ENCODE measurements around the gene KRT13. TPM values are rescaled to one million over a fixed set of nuclear protein-coding genes. Genes with fewer than 3 reads are reported as not detected.

Gene KRT13
- total and polyA plus RNA-seq, 9 of the 15 experiments (the other 6 are each of a cell fraction or from before 2014, with no cell fraction given), result 0.11 to 1.1 (median 0.24) TPM; not detected in 3

DNA sequence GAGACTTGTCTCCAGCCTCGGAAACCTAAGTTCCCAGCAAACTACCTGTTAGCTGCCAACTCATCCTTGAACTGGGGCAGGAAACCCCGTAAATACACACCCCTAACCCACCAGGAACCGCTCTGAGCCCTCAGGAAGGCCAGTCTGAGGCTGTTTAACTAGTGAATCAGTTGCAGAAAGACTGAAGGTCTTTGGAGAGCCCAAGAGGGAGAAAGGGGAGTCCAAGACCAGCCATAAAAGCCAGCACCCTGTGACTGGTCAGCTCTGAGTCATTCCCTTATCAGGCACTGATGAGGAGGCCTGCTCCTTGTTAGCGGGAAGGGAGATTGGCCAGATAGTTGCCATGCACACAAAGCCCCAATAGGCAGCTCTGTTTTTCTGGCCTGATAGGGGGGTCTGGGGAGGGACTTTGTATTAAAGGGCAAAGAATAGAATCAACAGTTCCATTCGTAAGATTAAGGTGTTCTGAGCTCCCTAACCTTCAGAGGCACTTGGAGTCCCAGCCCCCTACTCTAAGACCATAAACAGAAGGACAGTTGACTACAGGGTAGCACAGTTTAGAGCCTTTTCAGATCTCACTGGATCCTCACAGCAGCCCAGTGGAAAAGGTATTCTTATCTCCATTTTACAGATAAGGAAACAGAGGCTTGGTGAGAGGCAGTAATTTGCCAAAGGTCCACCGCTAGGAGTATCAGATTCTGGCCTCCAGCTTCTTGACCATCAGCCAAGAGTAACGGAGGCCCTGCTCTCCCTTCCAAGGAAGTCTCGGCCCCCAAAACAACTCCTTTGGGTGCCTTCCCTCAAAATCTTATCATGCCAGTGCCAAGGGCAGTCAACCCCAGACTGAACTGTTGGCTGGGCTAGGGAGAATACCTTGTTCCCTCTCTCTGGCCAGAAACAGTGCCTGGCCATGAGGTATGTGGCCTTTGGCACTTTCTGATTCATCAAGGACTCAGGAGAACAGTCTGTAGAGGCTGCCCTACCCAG lies 24.9 kb upstream of the KRT13 start (continued):
- TF ChIP-seq MLLT1 (IDR thresholded peaks at IDR 0.05), result peak in 1 of 2 experiments; percentile 11; a peak in 1 of 4 replicates
- TF ChIP-seq TBL1XR1 (IDR thresholded peaks at IDR 0.05; ENCODE audit: low read length in 2 of 2), result peak in 1 of 2 experiments; percentile 85; a peak in 2 of 4 replicates
- TF ChIP-seq DIDO1 (tag; IDR thresholded peaks at IDR 0.05; ENCODE audit: low read depth), result no peak
- TF ChIP-seq PTBP1 (IDR thresholded peaks at IDR 0.05; ENCODE audit: low read depth, low read length), result 0 out of 2 replicates have a peak, but pooled peaks have one; percentile 20
- no peak for TF ChIP-seq TGIF2 (CRISPR knock-in tag; IDR thresholded peaks at IDR 0.05)
- no peak for TF ChIP-seq ZNF764 (CRISPR knock-in tag; IDR thresholded peaks at IDR 0.05; ENCODE audit: low read depth)
- TF ChIP-seq ZNF707 (CRISPR knock-in tag; conservative IDR thresholded peaks at IDR 0.05), result peak; percentile 15; the same call in 1 of the 2 replicates
- peak; percentile 33; the same call in 1 of the 2 replicates for TF ChIP-seq GMEB1 (CRISPR knock-in tag; IDR thresholded peaks at IDR 0.05)
- peak; percentile 97 for TF ChIP-seq ATF3 (IDR thresholded peaks at IDR 0.05)
- TF ChIP-seq ATF3 (CRISPR knock-in tag; conservative IDR thresholded peaks at IDR 0.05), result no peak; the same call in 1 of the 2 replicates
- TF ChIP-seq, protein P1, sequence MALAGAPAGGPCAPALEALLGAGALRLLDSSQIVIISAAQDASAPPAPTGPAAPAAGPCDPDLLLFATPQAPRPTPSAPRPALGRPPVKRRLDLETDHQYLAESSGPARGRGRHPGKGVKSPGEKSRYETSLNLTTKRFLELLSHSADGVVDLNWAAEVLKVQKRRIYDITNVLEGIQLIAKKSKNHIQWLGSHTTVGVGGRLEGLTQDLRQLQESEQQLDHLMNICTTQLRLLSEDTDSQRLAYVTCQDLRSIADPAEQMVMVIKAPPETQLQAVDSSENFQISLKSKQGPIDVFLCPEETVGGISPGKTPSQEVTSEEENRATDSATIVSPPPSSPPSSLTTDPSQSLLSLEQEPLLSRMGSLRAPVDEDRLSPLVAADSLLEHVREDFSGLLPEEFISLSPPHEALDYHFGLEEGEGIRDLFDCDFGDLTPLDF (CRISPR knock-in tag; IDR thresholded peaks at IDR 0.05), result no peak; the same call in 1 of the 2 replicates
- TF ChIP-seq MTF1 (CRISPR knock-in tag; IDR thresholded peaks at IDR 0.05; ENCODE audit: borderline replicate concordance), result peak; percentile 29; the same call in 1 of the 2 replicates
- 0 out of 2 replicates have a peak, but pooled peaks have one; percentile 29 for TF ChIP-seq NBN (IDR thresholded peaks at IDR 0.05; ENCODE audit: low read depth)
- peak; percentile 72 for TF ChIP-seq RBM25 (IDR thresholded peaks at IDR 0.05; ENCODE audit: low read depth, low read length, severe bottlenecking)
- no peak for TF ChIP-seq FIP1L1 (IDR thresholded peaks at IDR 0.05; ENCODE audit: low read depth, low read length, poor library complexity, severe bottlenecking)
- TF ChIP-seq MXI1 (IDR thresholded peaks at IDR 0.05; ENCODE audit: low read depth, low read length), result peak; percentile 77
- TF ChIP-seq BCOR (IDR thresholded peaks at IDR 0.05), result peak; percentile 82; the same call in 1 of the 2 replicates
- TF ChIP-seq SMARCA4 (IDR thresholded peaks at IDR 0.05), result peak; percentile 99
- TF ChIP-seq LARP7 (IDR thresholded peaks at IDR 0.05), result no peak
- peak; percentile 21 for TF ChIP-seq NFYB (IDR thresholded peaks at IDR 0.05; ENCODE audit: extremely low read depth, insufficient read length)
- peak; percentile 62; the same call in 1 of the 2 replicates for TF ChIP-seq EHMT2 (IDR thresholded peaks at IDR 0.05)
